Limb (tissue), 2 donors: ENCODE measurements around the gene SLC7A5.
"Not testable (repeated sequence)": the region's sequence is repeated elsewhere in the genome, so short reads cannot be mapped to it uniquely, and the experiment has no call there.

Experiments
- DNase-seq, 2 donors: peaks; one replicate each; pipeline ENCODE4 v3.0.0-alpha.2; 2016; ENCODE audit errors: extremely low spot score in 2 of 2

The SLC7A5 gene

GRCh38 chr16:87888346-87888745 lies 19.0 kb upstream of the SLC7A5 start:
- DNase-seq, result not testable (repeated sequence)

- DNase-seq, result not testable (repeated sequence)
Measured at GRCh38 chr16:87887931-87888330, 18.6 kb upstream of the SLC7A5 start.

GRCh38 chr16:87885371-87885967 lies 16.2 kb upstream of the SLC7A5 start:
- DNase-seq, result not testable (repeated sequence)

GRCh38 chr16:87882436-87883019 lies 13.2 kb upstream of the SLC7A5 start:
- DNase-seq, result no peak

- no peak for DNase-seq
Measured at GRCh38 chr16:87881324-87882200, 12.3 kb upstream of the SLC7A5 start.

- no peak for DNase-seq
Measured at GRCh38 chr16:87880117-87880696, 10.9 kb upstream of the SLC7A5 start.

- not testable (repeated sequence) for DNase-seq
Measured at GRCh38 chr16:87879411-87880013, 10.2 kb upstream of the SLC7A5 start.

- DNase-seq, result no peak
Measured at GRCh38 chr16:87878704-87879103, 9.4 kb upstream of the SLC7A5 start.

- DNase-seq, result no peak
Measured at GRCh38 chr16:87877942-87878507, 8.7 kb upstream of the SLC7A5 start.

GRCh38 chr16:87874639-87875427 lies 5.5 kb upstream of the SLC7A5 start:
- DNase-seq, result no peak

- DNase-seq, result not testable (repeated sequence)
Measured at GRCh38 chr16:87870418-87871291, 1.3 kb upstream of the SLC7A5 start.

GRCh38 chr16:87869879-87870417 lies 641 bp upstream of the SLC7A5 start:
- not testable (repeated sequence) for DNase-seq

- DNase-seq, result not testable (repeated sequence)
Measured at GRCh38 chr16:87868254-87869029, 865 bp downstream of the SLC7A5 start.

GRCh38 chr16:87865902-87866555 lies 3.3 kb downstream of the SLC7A5 start:
- not testable (repeated sequence) for DNase-seq

- DNase-seq, result no peak
Measured at GRCh38 chr16:87864331-87864989, 4.8 kb downstream of the SLC7A5 start.

- not testable (repeated sequence) for DNase-seq
Measured at GRCh38 chr16:87863327-87863635, 6.0 kb downstream of the SLC7A5 start.

GRCh38 chr16:87862597-87863326 lies 6.5 kb downstream of the SLC7A5 start:
- not testable (repeated sequence) for DNase-seq
